ENCODE results near the gene ACR. TPM values are rescaled to one million over a fixed set of nuclear protein-coding genes. Genes with fewer than 3 reads are reported as not detected.

The ACR gene
- total and polyA plus RNA-seq, 3 donors from 2014 or later: 49.5 to 181 (median 88.7) TPM

- Histone ChIP-seq H3K4me3 (no peak overlapping the region), H3K4me1 (no peaks in the 10 kb centered on the region), H3K36me3 (ENCODE audit: low read depth, missing control alignments) (no peaks in the 10 kb centered on the region), H3K27me3 (no peaks in the 10 kb centered on the region), H3K27ac (no peak overlapping the region), H3K9me3 (no peaks in the 10 kb centered on the region)
- intact Hi-C loops (cut with DNase I; ENCODE audit: low total_unique reads): no loop called here
- DNase-seq: no peak
- no peak for TF ChIP-seq POLR2A (IDR thresholded peaks at IDR 0.05)
- TF ChIP-seq, protein P1, sequence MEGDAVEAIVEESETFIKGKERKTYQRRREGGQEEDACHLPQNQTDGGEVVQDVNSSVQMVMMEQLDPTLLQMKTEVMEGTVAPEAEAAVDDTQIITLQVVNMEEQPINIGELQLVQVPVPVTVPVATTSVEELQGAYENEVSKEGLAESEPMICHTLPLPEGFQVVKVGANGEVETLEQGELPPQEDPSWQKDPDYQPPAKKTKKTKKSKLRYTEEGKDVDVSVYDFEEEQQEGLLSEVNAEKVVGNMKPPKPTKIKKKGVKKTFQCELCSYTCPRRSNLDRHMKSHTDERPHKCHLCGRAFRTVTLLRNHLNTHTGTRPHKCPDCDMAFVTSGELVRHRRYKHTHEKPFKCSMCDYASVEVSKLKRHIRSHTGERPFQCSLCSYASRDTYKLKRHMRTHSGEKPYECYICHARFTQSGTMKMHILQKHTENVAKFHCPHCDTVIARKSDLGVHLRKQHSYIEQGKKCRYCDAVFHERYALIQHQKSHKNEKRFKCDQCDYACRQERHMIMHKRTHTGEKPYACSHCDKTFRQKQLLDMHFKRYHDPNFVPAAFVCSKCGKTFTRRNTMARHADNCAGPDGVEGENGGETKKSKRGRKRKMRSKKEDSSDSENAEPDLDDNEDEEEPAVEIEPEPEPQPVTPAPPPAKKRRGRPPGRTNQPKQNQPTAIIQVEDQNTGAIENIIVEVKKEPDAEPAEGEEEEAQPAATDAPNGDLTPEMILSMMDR (IDR thresholded peaks at IDR 0.05): no peak
- 89% methylated on average over 3 of the region's 3 CpGs for WGBS, 2 donors
Measured at GRCh38 chr22:50694099-50694605, 43.9 kb upstream of the ACR start.

DNA sequence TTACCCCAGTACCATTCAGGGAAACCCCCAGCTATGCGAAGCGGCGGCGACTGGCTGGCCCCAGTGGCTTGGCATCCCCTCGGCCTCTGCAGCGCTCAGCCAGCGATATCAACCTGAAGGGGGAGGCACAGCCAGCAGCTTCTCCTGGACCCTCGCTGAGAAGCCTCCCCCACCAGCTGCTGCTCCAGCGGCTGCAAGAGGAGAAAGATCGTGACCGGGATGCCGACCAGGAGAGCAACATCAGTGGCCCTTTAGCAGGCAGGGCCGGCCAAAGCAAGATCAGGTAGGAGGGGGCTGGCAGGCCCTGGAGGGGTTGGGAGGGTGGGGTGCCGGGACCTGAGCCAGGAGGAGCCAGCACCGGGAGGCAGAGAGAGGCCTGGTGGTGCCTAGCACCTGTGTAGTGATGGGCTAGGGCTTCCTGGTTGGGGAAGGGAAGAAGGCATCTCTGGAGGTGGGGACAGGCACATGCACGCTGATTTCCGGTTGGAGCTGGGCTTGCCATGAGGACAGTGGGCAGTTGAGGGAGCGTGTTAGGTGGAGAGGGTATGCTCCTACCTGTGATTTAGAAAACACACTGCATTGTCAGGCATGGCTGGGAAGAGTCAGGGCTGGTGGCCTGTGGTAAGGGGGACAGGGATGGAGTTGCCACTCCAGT is 43.1 kb upstream of the ACR start:
- intact Hi-C loops (cut with DNase I; ENCODE audit: low total_unique reads): no loop called here
- TF ChIP-seq, protein P1 (IDR thresholded peaks at IDR 0.05): no peak
- TF ChIP-seq POLR2A (IDR thresholded peaks at IDR 0.05): no peak
- H3K36me3 ChIP-seq (ENCODE audit: low read depth, missing control alignments): no peaks in the 10 kb centered on the region
- H3K4me1 ChIP-seq: no peaks in the 10 kb centered on the region
- no peak overlapping the region for H3K4me3 ChIP-seq
- H3K27me3 ChIP-seq: no peaks in the 10 kb centered on the region
- DNase-seq: no peak
- no peak overlapping the region for H3K27ac ChIP-seq
- 89 to 93% methylated on average over 16 to 17 of the region's 18 CpGs for WGBS, 2 donors
- no peaks in the 10 kb centered on the region for H3K9me3 ChIP-seq

DNA sequence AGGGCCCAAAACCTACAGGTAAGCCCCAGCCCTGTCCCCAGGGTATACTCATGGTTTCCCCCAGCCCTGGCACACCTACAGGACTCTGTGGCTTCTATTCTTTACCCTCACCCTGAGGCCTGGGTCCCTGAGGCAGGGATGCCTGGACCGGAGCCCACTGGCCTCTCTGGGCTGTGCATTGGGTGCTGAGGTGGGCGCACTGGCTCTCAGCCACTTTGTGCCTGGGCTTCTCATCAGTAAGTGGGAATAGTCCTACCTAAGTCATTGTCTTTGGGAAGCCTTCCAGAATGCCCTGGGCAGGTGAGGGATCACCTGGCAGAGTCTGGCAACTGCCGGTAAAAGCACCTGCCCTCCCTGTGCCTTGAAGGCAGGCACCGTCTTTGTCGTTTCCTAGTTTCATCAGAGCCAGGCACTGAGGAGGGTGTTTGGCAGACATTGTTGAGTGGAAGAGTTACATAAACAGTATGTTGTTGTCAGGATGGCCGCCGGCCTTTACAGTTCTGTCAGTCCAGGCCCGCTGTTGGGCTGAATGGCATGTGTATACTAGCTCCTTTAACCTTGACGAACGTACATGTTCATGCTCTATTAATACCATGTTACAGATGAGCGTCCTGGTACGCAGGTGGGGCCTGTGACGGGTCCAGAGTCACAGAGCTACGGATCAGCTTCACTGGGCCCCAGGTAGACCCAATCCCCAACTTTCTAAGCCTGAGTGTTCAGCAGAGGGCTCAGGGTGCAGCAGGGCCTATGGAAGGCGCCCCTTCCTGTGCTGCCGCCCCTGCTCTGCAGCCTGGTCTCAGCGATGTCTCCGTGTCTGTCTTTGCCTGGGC is 42.4 kb upstream of the ACR start:
- Histone ChIP-seq H3K9me3 (no peaks in the 10 kb centered on the region), H3K4me3 (no peak overlapping the region), H3K27ac (no peak overlapping the region), H3K27me3 (no peaks in the 10 kb centered on the region), H3K4me1 (no peaks in the 10 kb centered on the region), H3K36me3 (ENCODE audit: low read depth, missing control alignments) (no peaks in the 10 kb centered on the region)
- intact Hi-C loops (cut with DNase I; ENCODE audit: low total_unique reads): no loop called here
- TF ChIP-seq, protein P1 (IDR thresholded peaks at IDR 0.05): no peak
- TF ChIP-seq POLR2A (IDR thresholded peaks at IDR 0.05): no peak
- 88 to 92% methylated on average over 13 to 18 of the region's 18 CpGs for WGBS, 2 donors
- DNase-seq: no peak

- Histone ChIP-seq H3K9me3 (no peaks in the 10 kb centered on the region), H3K27me3 (no peaks in the 10 kb centered on the region), H3K36me3 (ENCODE audit: low read depth, missing control alignments) (no peaks in the 10 kb centered on the region), H3K4me3 (no peak overlapping the region), H3K4me1 (no peaks in the 10 kb centered on the region), H3K27ac (no peak overlapping the region)
- TF ChIP-seq, protein P1 (IDR thresholded peaks at IDR 0.05): no peak
- TF ChIP-seq POLR2A (IDR thresholded peaks at IDR 0.05): no peak
- no peak for DNase-seq
- WGBS, 2 donors: 59 to 68% methylated on average over 13 to 21 of the region's 21 CpGs
- intact Hi-C loops (cut with DNase I; ENCODE audit: low total_unique reads): no loop called here
Measured at GRCh38 chr22:50696251-50696798, 41.7 kb upstream of the ACR start.

Measured in testis (tissue), 3 donors.